Activated CD4-positive, alpha-beta T cell treated with anti-CD3 and anti-CD28 coated beads, Interleukin-2, amount 50 U/mL, for 16 hours (primary cell): ENCODE results near the gene LHFPL6.

Experiments
- DNase-seq: peaks from one replicate; pipeline ENCODE4 v3.0.0-alpha.2; 2020

LHFPL6 gene

GRCh38 chr13:39509616-39510315 is 93.2 kb downstream of the LHFPL6 start:
- no peak for DNase-seq

DNA sequence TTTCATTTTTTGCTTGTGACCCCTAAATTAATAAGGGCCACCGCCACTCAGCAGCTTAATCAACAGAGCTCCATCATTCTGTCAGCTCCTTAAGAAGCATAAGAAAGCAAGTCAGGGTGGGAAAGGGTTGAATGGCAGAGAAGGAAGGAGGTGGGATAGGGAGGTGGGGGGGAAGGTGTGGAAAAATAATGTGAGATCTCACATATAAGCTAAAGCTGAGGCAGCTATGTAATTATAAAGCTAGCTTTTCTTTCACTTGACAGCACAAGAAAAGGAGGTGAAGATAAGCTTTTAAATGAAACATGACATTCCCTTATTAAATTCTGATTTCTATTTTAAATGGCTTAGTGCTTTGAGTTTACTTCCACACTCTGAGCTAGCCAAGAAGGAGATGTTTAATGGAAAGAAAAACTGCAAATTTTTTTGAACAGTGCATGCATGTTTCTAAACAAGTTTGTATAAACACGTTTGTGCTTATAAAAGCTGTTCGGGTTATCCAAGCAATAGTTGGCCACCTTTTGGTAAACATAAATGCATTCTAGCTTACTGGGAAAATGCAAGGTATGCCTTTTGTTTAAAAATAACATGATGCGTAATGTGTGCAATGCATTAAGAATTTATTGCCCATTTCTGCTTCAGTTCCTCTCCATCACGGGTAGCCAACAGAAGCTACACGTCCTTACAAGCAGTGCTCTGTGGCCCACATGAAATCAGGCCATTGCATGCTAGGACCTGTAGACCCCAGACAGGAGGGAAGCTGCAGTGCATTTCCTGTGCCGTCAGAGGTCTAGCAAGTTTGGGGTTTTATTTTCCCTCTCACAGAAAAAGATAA is 96.2 kb downstream of the LHFPL6 start:
- DNase-seq: no peak

DNA sequence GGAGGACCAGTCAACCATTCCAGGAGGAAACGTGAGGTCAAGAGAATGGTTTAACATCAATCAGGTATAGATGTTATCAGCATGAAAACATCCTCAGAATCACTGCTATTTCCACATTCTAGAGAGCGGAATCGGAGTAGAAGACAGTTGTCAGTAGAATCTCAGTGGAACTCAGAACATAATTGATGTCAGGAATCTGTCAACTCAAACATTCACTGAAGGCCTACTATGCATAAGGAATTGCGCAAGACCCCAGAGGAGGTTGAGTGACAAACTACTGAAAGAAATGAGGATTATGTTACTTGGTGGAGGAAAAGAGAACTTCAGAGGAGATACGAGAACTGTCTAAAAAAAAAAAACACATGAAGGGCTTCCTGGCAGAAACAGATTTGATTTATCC is 97.8 kb downstream of the LHFPL6 start:
- no peak for DNase-seq

- no peak for DNase-seq
These were observed 99.9 kb downstream of the LHFPL6 start for GRCh38 chr13:39503048-39503447.

- DNase-seq: no peak
These were observed 101.2 kb downstream of the LHFPL6 start for GRCh38 chr13:39501702-39502324.

- no peak for DNase-seq
These were observed 103.4 kb downstream of the LHFPL6 start for GRCh38 chr13:39499604-39500003.

DNA sequence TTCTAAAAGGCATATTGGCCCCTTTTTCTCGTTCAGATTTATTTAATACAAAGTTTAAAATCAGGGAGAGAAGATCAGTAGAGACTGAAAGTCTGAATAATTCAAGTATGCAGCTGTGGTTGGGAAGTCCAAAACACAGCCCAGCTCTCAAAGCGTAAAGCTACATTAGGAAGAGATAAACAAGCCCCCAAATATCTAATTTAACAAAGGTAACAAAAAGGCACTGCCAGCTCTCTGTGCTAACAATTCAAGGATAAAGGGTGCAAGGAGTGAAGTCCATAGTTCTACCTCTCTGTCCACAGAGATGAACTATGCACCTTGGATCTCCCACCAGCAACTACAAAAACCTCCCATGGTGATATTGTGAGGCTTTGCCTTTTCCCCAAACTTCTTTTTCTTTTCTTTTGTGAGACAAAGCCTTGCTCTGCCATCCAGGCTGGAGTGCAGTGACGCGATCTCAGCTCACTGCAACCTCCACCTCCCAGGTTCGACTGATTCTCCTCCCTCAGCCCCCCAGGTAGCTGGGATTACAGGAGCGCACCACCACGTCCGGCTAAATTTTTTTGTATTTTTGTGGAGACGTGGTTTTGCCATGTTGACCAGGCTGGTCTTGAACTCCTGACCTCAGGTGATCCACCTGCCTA is 104.4 kb downstream of the LHFPL6 start:
- no peak for DNase-seq

GRCh38 chr13:39496506-39496905 is 106.5 kb downstream of the LHFPL6 start:
- no peak for DNase-seq

- no peak for DNase-seq
These were observed 108.4 kb downstream of the LHFPL6 start for GRCh38 chr13:39494633-39495032.

GRCh38 chr13:39494006-39494405 is 109.0 kb downstream of the LHFPL6 start:
- DNase-seq: no peak

- no peak for DNase-seq
These were observed 112.9 kb downstream of the LHFPL6 start for GRCh38 chr13:39490136-39490535.

DNA sequence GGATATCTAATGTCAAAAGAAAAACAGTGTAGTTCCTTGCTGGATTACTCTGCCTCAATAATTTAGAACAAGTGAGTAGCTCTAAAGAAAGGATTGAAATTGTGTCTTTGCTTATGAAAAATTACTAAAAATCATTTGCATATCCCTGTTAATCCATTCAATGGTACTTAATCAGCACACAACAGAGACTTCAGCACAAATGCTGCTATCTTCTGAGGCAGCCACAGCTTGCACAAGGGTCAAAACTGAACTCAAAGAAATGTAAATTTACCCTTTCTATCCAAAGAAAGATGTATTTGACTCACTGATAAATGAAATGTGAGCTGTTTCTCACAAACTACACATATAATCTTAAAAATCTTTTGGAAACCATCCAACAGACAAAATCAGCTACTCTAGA is 116.2 kb downstream of the LHFPL6 start:
- no peak for DNase-seq

DNA sequence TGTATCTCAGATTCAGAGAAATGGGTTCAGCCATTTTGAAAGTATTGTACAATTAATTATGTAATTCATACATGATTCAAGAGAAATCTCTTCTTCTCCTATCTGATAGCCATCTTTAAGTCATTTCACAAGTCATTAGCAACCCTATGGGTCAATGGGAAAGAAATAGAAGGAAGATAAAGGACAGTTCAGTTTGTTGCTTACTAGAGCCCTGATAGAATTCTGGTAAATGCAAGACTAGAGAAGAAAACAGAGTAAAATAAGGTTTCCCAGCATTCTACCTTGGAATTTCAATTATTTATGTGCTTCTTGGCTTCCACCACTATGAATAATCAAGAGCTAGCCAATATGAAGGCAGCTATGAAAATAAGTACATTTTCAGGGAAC is 117.7 kb downstream of the LHFPL6 start:
- no peak for DNase-seq

- DNase-seq: no peak
These were observed 118.3 kb downstream of the LHFPL6 start for GRCh38 chr13:39484506-39485313.

- DNase-seq: no peak
These were observed 119.7 kb downstream of the LHFPL6 start for GRCh38 chr13:39483326-39483725.

GRCh38 chr13:39481491-39481890 is 121.5 kb downstream of the LHFPL6 start:
- no peak for DNase-seq

GRCh38 chr13:39474600-39474999 is 128.4 kb downstream of the LHFPL6 start:
- no peak for DNase-seq

- no peak for DNase-seq
These were observed 133.3 kb downstream of the LHFPL6 start for GRCh38 chr13:39469676-39470075.

- DNase-seq: no peak
These were observed 134.7 kb downstream of the LHFPL6 start for GRCh38 chr13:39468306-39468705.

GRCh38 chr13:39463611-39464010 is 139.4 kb downstream of the LHFPL6 start:
- no peak for DNase-seq

- no peak for DNase-seq
These were observed 140.1 kb downstream of the LHFPL6 start for GRCh38 chr13:39462906-39463305.

- no peak for DNase-seq
These were observed 140.6 kb downstream of the LHFPL6 start for GRCh38 chr13:39462428-39462827.
